Vagina (tissue), 2 donors: ENCODE results near the gene NFASC. TPM values are rescaled to one million over a fixed set of nuclear protein-coding genes. Genes with fewer than 3 reads are reported as not detected.

Source experiments
- DNase-seq, 2 donors: peaks; one replicate each; pipeline ENCODE4 v3.0.0-alpha.2; 2017; ENCODE audit errors: extremely low spot score in 2 of 2
- H3K27ac ChIP-seq: fragments of 200-600 bp; sonication (generic); one replicate; pipeline ENCODE4 v1.5.1; 2019
- H3K27me3 ChIP-seq: fragments of 200-600 bp; sonication (generic); one replicate; pipeline ENCODE4 v1.5.1; 2019
- H3K36me3 ChIP-seq, 2 donors: fragments of 200-600 bp; sonication (generic); one replicate each; pipeline ENCODE4 v1.5.1; 2017 to 2019
- H3K4me1 ChIP-seq: fragments of 200-600 bp; sonication (generic); one replicate; pipeline ENCODE4 v1.5.1; 2019
- H3K4me3 ChIP-seq, 2 donors: fragments of 200-600 bp; sonication (generic); 1 replicate in 1 of 2; 2 replicates in 1 of 2; pipeline ENCODE4 v1.5.1; 2016 to 2019
- H3K9me3 ChIP-seq: fragments of 200-600 bp; sonication (generic); one replicate; pipeline ENCODE4 v1.5.1; 2019
- POLR2A ChIP-seq, 2 donors: fragments of 450-650 bp; IDR thresholded peaks; one replicate each; pipeline ENCODE4 v1.6.1; 2017; ENCODE audit warnings: antibody characterized with exemption in 2 of 2, mild to moderate bottlenecking in 2 of 2, moderate library complexity in 2 of 2
- POLR2AphosphoS5 ChIP-seq, 2 donors: sonication (generic); formaldehyde crosslinking; IDR thresholded peaks; one replicate each; pipeline ENCODE4 v1.9.0; 2017; ENCODE audit warnings: antibody characterized with exemption in 2 of 2, mild to moderate bottlenecking in 2 of 2, low read depth in 1 of 2; ENCODE audit not compliant: insufficient read depth in 1 of 2
- intact Hi-C: fragments of 100-400 bp; cut with DNase I; formaldehyde crosslinking; loops from one replicate; pipeline ENCODE4 v1.15.1; 2023
- total RNA-seq: library from RNA; depleted of rRNA; stranded (reverse); fragments of >200 nt; gene quantifications from one replicate; pipeline ENCODE4 v1.2.3, GENCODE V29; 2016
- TF ChIP-seq, protein P1 (sequence below), 3 experiments: fragments of 450-650 bp in 2 of 3; fragments of 200-600 bp in 1 of 3; sonication (generic) in 1 of 3; IDR thresholded peaks; one replicate each; pipeline ENCODE4 v1.5.1; 2017 to 2019; ENCODE audit warnings: antibody characterized with exemption in 3 of 3, mild to moderate bottlenecking in 2 of 3, moderate library complexity in 2 of 3

NFASC gene
- total RNA-seq, 1 donor from 2014 or later, result 23.3 TPM

DNA sequence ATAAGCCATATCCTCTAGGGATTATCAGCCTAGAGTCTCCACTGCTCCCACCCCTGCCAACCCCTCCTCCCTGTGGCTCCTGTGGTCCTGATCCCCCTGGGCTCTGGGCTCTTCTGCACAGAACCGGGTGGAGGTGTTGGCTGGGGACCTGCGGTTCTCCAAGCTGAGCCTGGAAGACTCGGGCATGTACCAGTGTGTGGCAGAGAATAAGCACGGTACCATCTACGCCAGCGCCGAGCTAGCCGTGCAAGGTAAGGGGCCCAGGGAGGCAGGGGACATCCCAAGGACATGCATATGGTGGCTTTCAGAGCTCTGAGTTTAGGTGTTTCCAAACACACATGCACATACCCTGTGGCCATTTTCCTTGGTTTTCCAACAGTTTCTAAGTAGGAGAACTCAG is 191.7 kb downstream of the NFASC start:
- no peaks in the 10 kb centered on the region for H3K27me3 ChIP-seq
- TF ChIP-seq, protein P1, sequence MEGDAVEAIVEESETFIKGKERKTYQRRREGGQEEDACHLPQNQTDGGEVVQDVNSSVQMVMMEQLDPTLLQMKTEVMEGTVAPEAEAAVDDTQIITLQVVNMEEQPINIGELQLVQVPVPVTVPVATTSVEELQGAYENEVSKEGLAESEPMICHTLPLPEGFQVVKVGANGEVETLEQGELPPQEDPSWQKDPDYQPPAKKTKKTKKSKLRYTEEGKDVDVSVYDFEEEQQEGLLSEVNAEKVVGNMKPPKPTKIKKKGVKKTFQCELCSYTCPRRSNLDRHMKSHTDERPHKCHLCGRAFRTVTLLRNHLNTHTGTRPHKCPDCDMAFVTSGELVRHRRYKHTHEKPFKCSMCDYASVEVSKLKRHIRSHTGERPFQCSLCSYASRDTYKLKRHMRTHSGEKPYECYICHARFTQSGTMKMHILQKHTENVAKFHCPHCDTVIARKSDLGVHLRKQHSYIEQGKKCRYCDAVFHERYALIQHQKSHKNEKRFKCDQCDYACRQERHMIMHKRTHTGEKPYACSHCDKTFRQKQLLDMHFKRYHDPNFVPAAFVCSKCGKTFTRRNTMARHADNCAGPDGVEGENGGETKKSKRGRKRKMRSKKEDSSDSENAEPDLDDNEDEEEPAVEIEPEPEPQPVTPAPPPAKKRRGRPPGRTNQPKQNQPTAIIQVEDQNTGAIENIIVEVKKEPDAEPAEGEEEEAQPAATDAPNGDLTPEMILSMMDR (IDR thresholded peaks at IDR 0.05), result no peak
- TF ChIP-seq POLR2A (IDR thresholded peaks at IDR 0.05), result no peak
- TF ChIP-seq POLR2AphosphoS5 (IDR thresholded peaks at IDR 0.05; ENCODE audit: insufficient read depth in 1 of 2, low read depth in 1 of 2), result no peak
- no peak overlapping the region for H3K4me3 ChIP-seq
- intact Hi-C loops, result loop anchor here (5.0 kb wide), 1 partner anchor 75 kb away; no protein-coding TSS in a partner anchor
- DNase-seq, result no peak
- H3K27ac ChIP-seq, result no peak overlapping the region
- H3K4me1 ChIP-seq, result peaks cover 8% of the 10 kb centered on the region
- H3K9me3 ChIP-seq, result no peaks in the 10 kb centered on the region
- no peaks in the 10 kb centered on the region for H3K36me3 ChIP-seq

GRCh38 chr1:205062895-205063294 is 192.2 kb downstream of the NFASC start:
- DNase-seq, result no peak
- H3K36me3 ChIP-seq, result no peaks in the 10 kb centered on the region
- intact Hi-C loops, result loop anchor here (5.0 kb wide), 1 partner anchor 76 kb away; no protein-coding TSS in a partner anchor
- no peaks in the 10 kb centered on the region for H3K27me3 ChIP-seq
- TF ChIP-seq POLR2AphosphoS5 (IDR thresholded peaks at IDR 0.05; ENCODE audit: insufficient read depth in 1 of 2, low read depth in 1 of 2), result no peak
- TF ChIP-seq, protein P1 (IDR thresholded peaks at IDR 0.05), result no peak
- TF ChIP-seq POLR2A (IDR thresholded peaks at IDR 0.05), result no peak
- H3K4me1 ChIP-seq, result peaks cover 8% of the 10 kb centered on the region
- no peak overlapping the region for H3K27ac ChIP-seq
- no peak overlapping the region for H3K4me3 ChIP-seq
- no peaks in the 10 kb centered on the region for H3K9me3 ChIP-seq

GRCh38 chr1:205064301-205064700 is 193.6 kb downstream of the NFASC start:
- Histone ChIP-seq H3K27ac (no peak overlapping the region), H3K27me3 (no peaks in the 10 kb centered on the region), H3K36me3 (no peaks in the 10 kb centered on the region), H3K4me3 (no peak overlapping the region), H3K9me3 (no peaks in the 10 kb centered on the region), H3K4me1 (peaks cover 8% of the 10 kb centered on the region)
- TF ChIP-seq POLR2AphosphoS5 (IDR thresholded peaks at IDR 0.05; ENCODE audit: insufficient read depth in 1 of 2, low read depth in 1 of 2), result no peak
- TF ChIP-seq, protein P1 (IDR thresholded peaks at IDR 0.05), result no peak
- TF ChIP-seq POLR2A (IDR thresholded peaks at IDR 0.05), result no peak
- DNase-seq, result no peak
- intact Hi-C loops, result loop anchor here (5.0 kb wide), 1 partner anchor 77 kb away; no protein-coding TSS in a partner anchor

GRCh38 chr1:205064741-205065316 is 194.2 kb downstream of the NFASC start:
- Histone ChIP-seq H3K4me1 (peaks cover 8% of the 10 kb centered on the region), H3K9me3 (no peaks in the 10 kb centered on the region), H3K4me3 (no peak overlapping the region), H3K36me3 (no peaks in the 10 kb centered on the region), H3K27ac (no peak overlapping the region), H3K27me3 (no peaks in the 10 kb centered on the region)
- intact Hi-C loops, result loop anchor here (5.0 kb wide), 1 partner anchor 78 kb away; no protein-coding TSS in a partner anchor
- no peak for TF ChIP-seq POLR2AphosphoS5 (IDR thresholded peaks at IDR 0.05; ENCODE audit: insufficient read depth in 1 of 2, low read depth in 1 of 2)
- TF ChIP-seq, protein P1 (IDR thresholded peaks at IDR 0.05), result no peak
- no peak for TF ChIP-seq POLR2A (IDR thresholded peaks at IDR 0.05)
- no peak for DNase-seq

DNA sequence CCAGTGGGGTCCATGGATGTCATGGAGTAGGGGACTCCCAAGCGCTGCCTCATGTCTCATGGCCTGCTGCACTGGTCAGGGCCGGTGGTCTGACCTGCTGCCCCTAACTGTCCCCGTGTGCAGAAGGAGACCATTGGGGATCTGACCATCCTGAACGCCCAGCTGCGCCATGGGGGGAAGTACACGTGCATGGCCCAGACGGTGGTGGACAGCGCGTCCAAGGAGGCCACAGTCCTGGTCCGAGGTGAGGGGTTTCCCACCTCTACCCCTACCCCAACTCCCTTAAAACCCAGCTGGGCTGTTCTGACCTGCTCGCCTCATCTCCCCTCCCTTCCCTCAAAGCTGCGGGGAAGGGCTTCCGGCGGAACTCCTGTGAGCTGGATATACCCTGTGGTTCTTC is 195.0 kb downstream of the NFASC start:
- no peak for DNase-seq
- TF ChIP-seq POLR2AphosphoS5 (IDR thresholded peaks at IDR 0.05; ENCODE audit: insufficient read depth in 1 of 2, low read depth in 1 of 2), result no peak
- TF ChIP-seq POLR2A (IDR thresholded peaks at IDR 0.05), result no peak
- TF ChIP-seq, protein P1 (IDR thresholded peaks at IDR 0.05), result no peak
- Histone ChIP-seq H3K27me3 (no peaks in the 10 kb centered on the region), H3K4me1 (peaks cover 8% of the 10 kb centered on the region), H3K9me3 (no peaks in the 10 kb centered on the region), H3K27ac (no peak overlapping the region), H3K4me3 (no peak overlapping the region), H3K36me3 (no peaks in the 10 kb centered on the region)
- intact Hi-C loops, result no loop called here
